Natural killer cell (primary cell): Measurements from ENCODE around the gene TAMM41. TPM values are rescaled to one million over a fixed set of nuclear protein-coding genes. Genes with fewer than 3 reads are reported as not detected.
"Not testable (repeated sequence)": the region's sequence is repeated elsewhere in the genome, so short reads cannot be mapped to it uniquely, and the experiment has no call there.

Experiments
- ATAC-seq, 3 donors: fragments of 150-1000 bp in 2 of 3; fragments of 200-7000 bp in 1 of 3; cut with Tn5 transposase; 1 replicate in 1 of 3; 2 replicates in 2 of 3; pipeline ENCODE4 v1.10.0; 2021; ENCODE audit warnings: mild to moderate bottlenecking in 2 of 3, moderate library complexity in 2 of 3
- DNase-seq, 2 donors: peaks; one replicate each; pipeline versions ENCODE4 v3.0.0 to v3.0.0-alpha.2; 2013 to 2021; ENCODE audit warnings: mixed read lengths in 1 of 2
- H3K27ac ChIP-seq: one replicate; pipeline ENCODE4 v1.5.1; 2013; ENCODE audit warnings: mild to moderate bottlenecking, low read length
- H3K27me3 ChIP-seq: one replicate; pipeline ENCODE4 v1.6.1; 2013; ENCODE audit warnings: low read length; ENCODE audit not compliant: control insufficient read depth, insufficient read depth
- H3K36me3 ChIP-seq: one replicate; pipeline ENCODE4 v1.6.1; 2013; ENCODE audit warnings: low read length; ENCODE audit not compliant: control insufficient read depth, insufficient read depth
- H3K4me1 ChIP-seq: one replicate; pipeline ENCODE4 v1.6.1; 2013; ENCODE audit warnings: low read length; ENCODE audit not compliant: control insufficient read depth, insufficient read depth
- H3K4me3 ChIP-seq: one replicate; pipeline ENCODE4 v1.5.1; 2013; ENCODE audit warnings: low read length
- H3K9me3 ChIP-seq: one replicate; pipeline ENCODE4 v1.6.1; 2013; ENCODE audit warnings: low read length; ENCODE audit not compliant: control insufficient read depth, insufficient read depth
- H3K27ac Mint-ChIP-seq, 2 donors: one replicate each; pipeline ENCODE4 v1.8.0; 2022; ENCODE audit warnings: mild to moderate bottlenecking in 2 of 2, mixed read lengths in 2 of 2, moderate library complexity in 1 of 2
- H3K27me3 Mint-ChIP-seq, 2 donors: one replicate each; pipeline ENCODE4 v1.8.0; 2022; ENCODE audit warnings: low read depth in 2 of 2, mixed read lengths in 2 of 2
- H3K36me3 Mint-ChIP-seq: one replicate; pipeline ENCODE4 v1.8.0; 2022; ENCODE audit warnings: mixed read lengths
- H3K4me1 Mint-ChIP-seq, 2 donors: one replicate each; pipeline ENCODE4 v1.8.0; 2022; ENCODE audit warnings: mixed read lengths in 2 of 2
- H3K4me3 Mint-ChIP-seq: one replicate; pipeline ENCODE4 v1.8.0; 2022; ENCODE audit warnings: mild to moderate bottlenecking, moderate library complexity, mixed read lengths
- H3K9me3 Mint-ChIP-seq, 2 donors: one replicate each; pipeline ENCODE4 v1.8.0; 2022; ENCODE audit warnings: mixed read lengths in 2 of 2
- CTCF ChIP-seq: fragments of 200-600 bp; IDR thresholded peaks from one replicate; pipeline ENCODE4 v1.8.0; 2022; ENCODE audit warnings: antibody characterized with exemption
- WGBS: methylation state at CpG from one replicate; pipeline ENCODE4 v1.1.7; 2013; ENCODE audit warnings: missing lambda C conversion rate; ENCODE audit not compliant: insufficient coverage; 5-methylcytosine and 5-hydroxymethylcytosine counted together
- intact Hi-C: fragments of 100-400 bp; cut with micrococcal nuclease; formaldehyde crosslinking; loops from one replicate; pipeline ENCODE4 v1.14.2; 2022
- total RNA-seq, 4 donors: library from RNA; stranded (reverse); fragments of 120-200 nt in 1 of 4; gene quantifications; one replicate each; pipeline versions ENCODE4 v1.2.3 to v1.2.4, GENCODE V29; 2013 to 2022

TAMM41 gene
- total RNA-seq, 3 donors from 2014 or later (not counting 1 experiment from before 2014, with no cell fraction given), result 17.9 to 25.8 (median 23.2) TPM

DNA sequence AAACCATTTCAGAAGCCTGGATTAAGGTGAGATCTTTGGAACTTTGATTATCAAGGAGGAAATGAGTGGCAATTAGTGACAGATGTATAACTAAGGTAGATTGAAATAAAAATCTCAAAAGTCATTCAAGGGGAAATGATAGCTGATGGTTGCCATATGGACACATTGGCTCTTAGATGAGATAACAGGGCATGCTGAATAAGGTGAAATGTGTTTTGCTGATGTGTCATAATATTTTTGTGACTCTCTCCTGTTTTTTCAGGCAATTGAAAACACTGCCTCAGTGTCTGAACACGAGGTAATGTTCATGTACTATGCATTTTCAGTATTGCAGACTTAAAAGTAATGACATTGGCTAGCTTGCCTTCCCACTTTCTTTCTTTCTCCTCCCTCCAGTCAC is 13.5 kb upstream of the TAMM41 start:
- ATAC-seq, H3K4me3 Mint-ChIP-seq, H3K36me3 Mint-ChIP-seq, H3K27ac ChIP-seq, H3K9me3 ChIP-seq, H3K36me3 ChIP-seq, H3K4me1 Mint-ChIP-seq, H3K4me3 ChIP-seq, DNase-seq, intact Hi-C loops, H3K27me3 ChIP-seq, H3K4me1 ChIP-seq, H3K9me3 Mint-ChIP-seq, H3K27ac Mint-ChIP-seq: not testable (repeated sequence)
- no CpG with 5 or more reads among the region's 1 CpG for WGBS
- peaks cover 20 to 31% of the 10 kb centered on the region in 2 donors for H3K27me3 Mint-ChIP-seq

- no peak overlapping the region for H3K27ac ChIP-seq
- H3K4me3 ChIP-seq, result no peak overlapping the region
- no peaks in the 10 kb centered on the region for H3K4me1 ChIP-seq
- no peak for DNase-seq
- no peaks in the 10 kb centered on the region for H3K36me3 Mint-ChIP-seq
- TF ChIP-seq CTCF, result no peak
- H3K27me3 ChIP-seq, result no peaks in the 10 kb centered on the region
- no peak overlapping the region for H3K27ac Mint-ChIP-seq
- no peak overlapping the region for H3K4me3 Mint-ChIP-seq
- no peaks in the 10 kb centered on the region for H3K36me3 ChIP-seq
- no peaks in the 10 kb centered on the region for H3K9me3 ChIP-seq
- WGBS, result 79% methylated on average over 5 of the region's 5 CpGs
- no peak for ATAC-seq
- H3K4me1 Mint-ChIP-seq, result no peaks in the 10 kb centered on the region
- H3K27me3 Mint-ChIP-seq, result peaks cover 29 to 49% of the 10 kb centered on the region in 2 donors
- intact Hi-C loops, result no loop called here
- H3K9me3 Mint-ChIP-seq, result no peaks in the 10 kb centered on the region
Observed at GRCh38 chr3:11853450-11853849, 6.8 kb upstream of the TAMM41 start.

DNA sequence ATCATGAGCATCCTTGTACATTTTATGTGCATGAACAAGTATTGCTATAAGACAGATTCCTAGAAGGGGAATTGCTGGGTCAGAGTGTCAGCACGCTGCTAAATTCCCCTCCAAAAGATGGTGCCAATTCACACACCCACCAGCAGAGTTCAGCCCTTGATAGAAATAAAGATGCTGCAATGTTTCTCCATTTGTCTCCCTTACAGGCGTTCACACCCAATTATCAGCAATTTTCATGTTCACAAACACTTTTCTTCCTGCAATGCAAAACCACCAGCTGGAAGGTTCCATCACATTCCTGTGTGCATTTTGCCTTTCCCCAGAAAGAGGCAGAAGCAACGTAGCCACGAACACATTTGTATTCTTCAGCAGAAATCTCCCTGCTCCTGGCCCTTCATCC is 3.3 kb upstream of the TAMM41 start:
- 85% methylated on average over 4 of the region's 4 CpGs for WGBS
- no peak for ATAC-seq
- no peaks in the 10 kb centered on the region for H3K9me3 Mint-ChIP-seq

DNA sequence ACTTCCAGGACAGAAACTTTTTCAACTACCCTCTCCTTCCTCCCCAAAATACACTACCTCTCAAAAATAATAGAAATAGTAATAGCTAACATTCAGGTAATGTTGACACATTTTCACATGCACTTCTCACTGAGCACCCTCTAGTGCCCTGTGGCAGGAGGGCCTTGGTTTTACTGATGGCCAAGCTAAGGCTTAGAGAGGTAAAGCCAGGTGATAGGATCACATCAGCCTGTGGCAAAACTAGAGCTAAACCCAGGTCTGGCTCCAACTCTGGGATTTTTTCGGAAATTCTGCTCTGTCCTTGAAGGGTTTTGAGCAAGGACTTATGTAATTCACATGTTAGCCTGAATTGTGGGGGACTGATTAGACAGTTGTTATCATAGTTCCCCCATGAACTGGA is 922 bp upstream of the TAMM41 start:
- Histone ChIP-seq H3K36me3 (peaks cover 9% of the 10 kb centered on the region), H3K4me1 (peaks cover 23% of the 10 kb centered on the region), H3K27ac (peak overlapping the region; percentile 77), H3K27me3 (no peaks in the 10 kb centered on the region), H3K9me3 (no peaks in the 10 kb centered on the region), H3K4me3 (no peak overlapping the region)
- Mint-ChIP-seq H3K36me3 (peaks cover 7% of the 10 kb centered on the region), H3K27me3 (peaks cover 10 to 15% of the 10 kb centered on the region in 2 donors), H3K4me3 (peak overlapping the region; percentile 98), H3K9me3 (no peaks in the 10 kb centered on the region), H3K27ac (peak overlapping the region; percentile 91 to 99), H3K4me1 (peaks cover 39 to 42% of the 10 kb centered on the region in 2 donors)
- DNase-seq (peak in 1 of 2 donors; percentile 44), ATAC-seq (no peak)
- intact Hi-C loops, result no loop called here
- WGBS, result 92% methylated on average over 1 of the region's 1 CpG
- TF ChIP-seq CTCF, result no peak

More for the DNA sequence above, 3.3 kb upstream of the TAMM41 start:
- Mint-ChIP-seq H3K4me1 (peaks cover 30% of the 10 kb centered on the region in 2 donors), H3K27ac (no peak overlapping the region), H3K27me3 (peaks cover 20 to 30% of the 10 kb centered on the region in 2 donors), H3K36me3 (no peaks in the 10 kb centered on the region), H3K4me3 (no peak overlapping the region)
- TF ChIP-seq CTCF, result no peak
- Histone ChIP-seq H3K4me1 (peaks cover 21% of the 10 kb centered on the region), H3K4me3 (no peak overlapping the region), H3K27ac (no peak overlapping the region), H3K27me3 (no peaks in the 10 kb centered on the region), H3K36me3 (no peaks in the 10 kb centered on the region), H3K9me3 (no peaks in the 10 kb centered on the region)
- intact Hi-C loops, result no loop called here
- DNase-seq, result no peak
